Esophagus squamous epithelium (tissue), 5 donors: ENCODE measurements around the gene NUP54. TPM values are rescaled to one million over a fixed set of nuclear protein-coding genes. Genes with fewer than 3 reads are reported as not detected.

Experiments used
- DNase-seq: peaks from one replicate; lab custom pipeline; 2025; lab: John Stamatoyannopoulos, UW
- H3K27ac ChIP-seq, 4 donors: fragments of 200-600 bp; sonication (generic); one replicate each; pipeline ENCODE4 v1.5.1; 2016 to 2019; ENCODE audit warnings: mild to moderate bottlenecking in 1 of 4
- H3K27me3 ChIP-seq, 4 donors: fragments of 200-600 bp; sonication (generic); 1 replicate in 3 of 4; 2 replicates in 1 of 4; pipeline versions ENCODE4 v1.5.1 to v1.6.0; 2017 to 2021; ENCODE audit warnings: antibody characterized with exemption in 1 of 4
- H3K36me3 ChIP-seq, 3 donors: fragments of 200-600 bp; sonication (generic); one replicate each; pipeline ENCODE4 v1.5.1; 2016 to 2019
- H3K4me1 ChIP-seq, 3 donors: fragments of 200-600 bp; sonication (generic); one replicate each; pipeline ENCODE4 v1.5.1; 2017 to 2019
- H3K4me3 ChIP-seq, 4 donors: fragments of 200-600 bp; sonication (generic); 1 replicate in 3 of 4; 2 replicates in 1 of 4; pipeline ENCODE4 v1.5.1; 2016 to 2019; ENCODE audit warnings: mild to moderate bottlenecking in 2 of 4, moderate library complexity in 1 of 4
- H3K9me3 ChIP-seq, 3 donors: fragments of 200-600 bp; sonication (generic); one replicate each; pipeline ENCODE4 v1.5.1; 2016 to 2019
- CTCF ChIP-seq, 6 experiments: fragments of 450-650 bp in 4 of 6; fragments of 200-600 bp in 2 of 6; sonication (generic) in 2 of 6; IDR thresholded peaks; one replicate each; pipeline ENCODE4 v1.5.1; 2016 to 2019; ENCODE audit warnings: antibody characterized with exemption in 6 of 6, mild to moderate bottlenecking in 4 of 6, moderate library complexity in 4 of 6
- POLR2A ChIP-seq, 4 donors: fragments of 450-650 bp; IDR thresholded peaks; one replicate each; pipeline ENCODE4 v1.6.1; 2017; ENCODE audit warnings: antibody characterized with exemption in 4 of 4, mild to moderate bottlenecking in 4 of 4, moderate library complexity in 3 of 4
- WGBS, 2 donors: methylation state at CpG; one replicate each; pipeline ENCODE4 v1.1.5; 2018; 5-methylcytosine and 5-hydroxymethylcytosine counted together
- intact Hi-C: fragments of 100-400 bp; cut with DNase I; formaldehyde crosslinking; loops from one replicate; pipeline ENCODE4 v1.15.0; 2022
- total RNA-seq, 4 donors: library from RNA; depleted of rRNA; stranded (reverse); fragments of >200 nt; gene quantifications; one replicate each; pipeline ENCODE4 v1.1.0, GENCODE V29; 2016
- donor health status: DM: yes; HTN: yes; CAD: no.

Gene NUP54
- total RNA-seq, 4 donors from 2014 or later, result 19.5 to 45.4 (median 36.5) TPM

- no peak for TF ChIP-seq POLR2A (IDR thresholded peaks at IDR 0.05)
- TF ChIP-seq CTCF (IDR thresholded peaks at IDR 0.05), result no peak
Measured at GRCh38 chr4:76091052-76091451, 57.1 kb downstream of the NUP54 start.

GRCh38 chr4:76090241-76090691 lies 57.9 kb downstream of the NUP54 start:
- Histone ChIP-seq H3K36me3 (no peaks in the 10 kb centered on the region), H3K4me1 (peaks cover 0 to 26% (median 5%) of the 10 kb centered on the region in 3 donors), H3K9me3 (no peaks in the 10 kb centered on the region), H3K4me3 (no peak overlapping the region), H3K27ac (peak overlapping the region in 2 of 4 donors; percentile 37 to 49), H3K27me3 (no peaks in the 10 kb centered on the region)
- TF ChIP-seq CTCF (IDR thresholded peaks at IDR 0.05) (no peak), POLR2A (IDR thresholded peaks at IDR 0.05) (no peak)
- intact Hi-C loops, result no loop called here
- WGBS, 2 donors, result 23 to 28% methylated on average over 7 of the region's 7 CpGs
- no peak for DNase-seq

More at GRCh38 chr4:76091052-76091451, 57.1 kb downstream of the NUP54 start:
- Histone ChIP-seq H3K27ac (no peak overlapping the region), H3K27me3 (no peaks in the 10 kb centered on the region), H3K4me1 (peaks cover 0 to 26% (median 5%) of the 10 kb centered on the region in 3 donors), H3K4me3 (no peak overlapping the region), H3K36me3 (no peaks in the 10 kb centered on the region), H3K9me3 (no peaks in the 10 kb centered on the region)
- intact Hi-C loops, result no loop called here
- DNase-seq, result no peak
- 41 to 49% methylated on average over 2 of the region's 2 CpGs for WGBS, 2 donors

- Histone ChIP-seq H3K4me1 (peaks cover 3 to 30% (median 5%) of the 10 kb centered on the region in 3 donors), H3K27me3 (no peaks in the 10 kb centered on the region), H3K36me3 (no peaks in the 10 kb centered on the region), H3K4me3 (no peak overlapping the region), H3K9me3 (no peaks in the 10 kb centered on the region), H3K27ac (no peak overlapping the region)
- intact Hi-C loops, result no loop called here
- TF ChIP-seq POLR2A (IDR thresholded peaks at IDR 0.05) (no peak), CTCF (IDR thresholded peaks at IDR 0.05) (no peak)
- DNase-seq, result no peak
- WGBS, 2 donors, result 84 to 92% methylated on average over 2 of the region's 2 CpGs
Measured at GRCh38 chr4:76088719-76089118, 59.5 kb downstream of the NUP54 start.

- Histone ChIP-seq H3K36me3 (no peaks in the 10 kb centered on the region), H3K4me1 (peaks cover 5 to 45% (median 9%) of the 10 kb centered on the region in 3 donors), H3K4me3 (no peak overlapping the region), H3K27ac (no peak overlapping the region), H3K9me3 (no peaks in the 10 kb centered on the region), H3K27me3 (no peaks in the 10 kb centered on the region)
- 23 to 37% methylated on average over 13 of the region's 13 CpGs for WGBS, 2 donors
- TF ChIP-seq CTCF (IDR thresholded peaks at IDR 0.05) (peak in 5 of 6 experiments; percentile 30 to 62 (median 41)), POLR2A (IDR thresholded peaks at IDR 0.05) (no peak)
- intact Hi-C loops, result no loop called here
- no peak for DNase-seq
Measured at GRCh38 chr4:76087007-76087769, 61.0 kb downstream of the NUP54 start.

- H3K36me3 ChIP-seq, result no peaks in the 10 kb centered on the region
- H3K27ac ChIP-seq, result no peak overlapping the region
- intact Hi-C loops, result no loop called here
- TF ChIP-seq POLR2A (IDR thresholded peaks at IDR 0.05), result no peak
- no peak for TF ChIP-seq CTCF (IDR thresholded peaks at IDR 0.05)
- H3K9me3 ChIP-seq, result no peaks in the 10 kb centered on the region
- peaks cover 5 to 29% (median 9%) of the 10 kb centered on the region in 3 donors for H3K4me1 ChIP-seq
- DNase-seq, result no peak
- no peak overlapping the region for H3K4me3 ChIP-seq
- WGBS, 2 donors, result 68 to 77% methylated on average over 1 of the region's 1 CpG
- no peaks in the 10 kb centered on the region for H3K27me3 ChIP-seq
Measured at GRCh38 chr4:76084542-76084941, 63.7 kb downstream of the NUP54 start.
